GM10266 (cell line): ENCODE results near the gene SLC1A5.
"Not testable (repeated sequence)": the region's sequence is repeated elsewhere in the genome, so short reads cannot be mapped to it uniquely, and the experiment has no call there.

ENCODE experiments used
- DNase-seq: peaks from one replicate; pipeline ENCODE4 v3.0.0; 2012; ENCODE audit errors: extremely low spot score
- TF ChIP-seq, protein P1 (sequence below): IDR thresholded peaks from 2 replicates; pipeline ENCODE4 v1.5.1; 2012; ENCODE audit warnings: mild to moderate bottlenecking, low read depth; ENCODE audit not compliant: control insufficient read depth, insufficient read depth; ENCODE audit errors: missing control alignments

Gene SLC1A5

DNA sequence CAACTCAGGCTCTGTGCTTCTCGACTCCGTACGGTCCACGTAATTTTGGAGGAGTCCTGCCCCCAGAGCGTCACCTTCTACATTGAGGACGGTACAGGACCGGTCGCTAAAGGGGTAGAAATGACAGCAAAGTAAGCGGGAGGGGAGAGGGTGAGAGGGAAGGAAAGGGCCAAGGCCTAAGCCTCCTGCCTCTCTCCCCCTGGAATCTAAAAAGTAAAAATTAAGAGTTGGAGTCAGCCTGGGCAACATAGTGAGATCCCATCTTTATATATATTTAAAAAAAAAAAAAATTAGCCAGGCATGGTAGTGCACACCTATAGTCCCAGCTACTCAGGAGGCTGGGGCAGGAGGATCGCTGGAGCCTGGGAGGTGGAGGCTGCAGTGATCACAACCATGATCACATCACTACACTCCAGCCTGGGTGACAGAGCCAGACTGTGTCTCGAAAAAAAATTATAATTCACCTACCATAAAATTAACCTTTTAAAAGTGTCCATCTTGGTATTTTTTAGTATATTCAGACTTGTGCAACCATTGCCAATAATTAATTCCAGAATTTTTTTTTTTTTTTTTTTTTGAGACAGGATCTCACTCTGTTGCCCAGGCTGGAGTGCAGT, 12.6 kb downstream of the SLC1A5 start:
- TF ChIP-seq, protein P1, sequence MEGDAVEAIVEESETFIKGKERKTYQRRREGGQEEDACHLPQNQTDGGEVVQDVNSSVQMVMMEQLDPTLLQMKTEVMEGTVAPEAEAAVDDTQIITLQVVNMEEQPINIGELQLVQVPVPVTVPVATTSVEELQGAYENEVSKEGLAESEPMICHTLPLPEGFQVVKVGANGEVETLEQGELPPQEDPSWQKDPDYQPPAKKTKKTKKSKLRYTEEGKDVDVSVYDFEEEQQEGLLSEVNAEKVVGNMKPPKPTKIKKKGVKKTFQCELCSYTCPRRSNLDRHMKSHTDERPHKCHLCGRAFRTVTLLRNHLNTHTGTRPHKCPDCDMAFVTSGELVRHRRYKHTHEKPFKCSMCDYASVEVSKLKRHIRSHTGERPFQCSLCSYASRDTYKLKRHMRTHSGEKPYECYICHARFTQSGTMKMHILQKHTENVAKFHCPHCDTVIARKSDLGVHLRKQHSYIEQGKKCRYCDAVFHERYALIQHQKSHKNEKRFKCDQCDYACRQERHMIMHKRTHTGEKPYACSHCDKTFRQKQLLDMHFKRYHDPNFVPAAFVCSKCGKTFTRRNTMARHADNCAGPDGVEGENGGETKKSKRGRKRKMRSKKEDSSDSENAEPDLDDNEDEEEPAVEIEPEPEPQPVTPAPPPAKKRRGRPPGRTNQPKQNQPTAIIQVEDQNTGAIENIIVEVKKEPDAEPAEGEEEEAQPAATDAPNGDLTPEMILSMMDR: no peak
- DNase-seq: no peak

DNA sequence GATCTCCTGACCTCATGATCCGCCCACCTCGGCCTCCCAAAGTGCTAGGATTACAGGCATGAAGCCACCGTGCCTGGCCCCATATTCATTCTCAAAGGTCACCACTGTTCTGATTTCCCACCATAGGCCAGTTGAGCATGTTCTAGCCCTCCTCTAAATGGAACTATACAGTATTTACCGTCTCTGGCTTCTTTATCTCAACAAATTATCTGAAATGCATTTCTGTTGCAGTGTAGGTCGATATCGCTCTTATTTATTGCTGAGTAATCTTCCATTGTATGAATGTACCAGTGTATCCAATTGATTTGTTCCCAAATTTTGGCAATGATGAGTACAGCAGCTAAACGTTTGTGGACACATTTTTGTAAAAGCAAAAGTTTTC, 15.4 kb downstream of the SLC1A5 start:
- no peak for DNase-seq
- TF ChIP-seq, protein P1: no peak

DNA sequence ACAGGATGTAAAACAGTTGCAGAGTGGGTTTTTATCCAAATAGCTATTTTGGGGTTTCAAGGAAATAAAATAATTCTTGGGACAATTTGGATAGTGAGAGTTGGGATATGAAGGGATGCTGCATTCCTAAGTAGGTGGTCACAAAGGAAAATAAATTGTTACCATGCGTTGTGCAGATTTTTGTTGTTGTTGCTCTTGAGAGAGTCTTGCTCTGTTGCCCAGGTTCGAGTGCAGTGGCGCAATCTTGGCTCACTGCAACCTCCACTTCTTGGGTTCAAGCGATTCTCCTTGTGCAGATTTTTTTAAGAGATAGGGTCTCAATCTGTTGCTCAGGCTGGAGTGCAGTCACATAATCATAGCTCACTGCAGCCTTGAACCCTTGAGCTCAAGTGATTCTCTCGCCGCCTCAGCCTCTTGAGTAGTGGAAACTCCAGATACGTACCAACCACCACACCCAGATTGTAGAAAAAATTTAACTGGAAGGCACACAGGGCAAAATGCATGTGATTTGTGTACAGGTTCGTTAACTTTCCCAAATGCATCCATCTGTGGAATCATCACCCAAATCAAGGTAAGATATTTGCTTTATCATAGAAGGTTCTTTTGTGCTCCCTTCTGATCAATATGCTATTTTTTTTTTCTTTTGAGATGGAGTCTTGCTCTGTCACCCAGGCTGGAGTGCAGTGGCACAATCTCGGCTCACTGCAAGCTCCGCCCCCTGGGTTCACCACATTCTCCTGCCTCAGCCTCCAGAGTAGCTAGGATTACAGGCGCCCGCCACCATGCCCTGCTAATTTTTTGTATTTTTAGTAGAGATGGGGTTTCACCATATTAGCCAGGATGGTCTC, 16.0 kb downstream of the SLC1A5 start:
- no peak for DNase-seq
- TF ChIP-seq, protein P1: no peak

DNA sequence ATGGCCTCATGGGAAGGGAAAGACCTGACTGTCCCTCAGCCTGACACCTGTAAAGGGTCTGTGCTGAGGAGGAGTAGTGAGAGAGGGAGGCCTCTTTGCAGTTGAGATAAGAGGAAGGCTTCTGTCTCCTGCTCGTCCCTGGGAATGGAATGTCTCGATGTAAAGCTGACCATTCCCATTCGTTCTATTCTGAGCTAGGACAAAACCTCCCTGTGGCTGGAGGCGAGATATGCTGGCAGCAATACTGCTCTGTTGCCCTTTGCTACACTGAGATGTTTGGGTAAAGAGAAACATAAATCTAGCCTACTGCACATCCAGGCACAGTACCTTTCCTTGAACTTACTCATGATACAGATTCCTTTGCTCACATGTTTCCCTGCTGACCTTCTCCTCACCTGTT, 19.6 kb downstream of the SLC1A5 start:
- DNase-seq: not testable (repeated sequence)

DNA sequence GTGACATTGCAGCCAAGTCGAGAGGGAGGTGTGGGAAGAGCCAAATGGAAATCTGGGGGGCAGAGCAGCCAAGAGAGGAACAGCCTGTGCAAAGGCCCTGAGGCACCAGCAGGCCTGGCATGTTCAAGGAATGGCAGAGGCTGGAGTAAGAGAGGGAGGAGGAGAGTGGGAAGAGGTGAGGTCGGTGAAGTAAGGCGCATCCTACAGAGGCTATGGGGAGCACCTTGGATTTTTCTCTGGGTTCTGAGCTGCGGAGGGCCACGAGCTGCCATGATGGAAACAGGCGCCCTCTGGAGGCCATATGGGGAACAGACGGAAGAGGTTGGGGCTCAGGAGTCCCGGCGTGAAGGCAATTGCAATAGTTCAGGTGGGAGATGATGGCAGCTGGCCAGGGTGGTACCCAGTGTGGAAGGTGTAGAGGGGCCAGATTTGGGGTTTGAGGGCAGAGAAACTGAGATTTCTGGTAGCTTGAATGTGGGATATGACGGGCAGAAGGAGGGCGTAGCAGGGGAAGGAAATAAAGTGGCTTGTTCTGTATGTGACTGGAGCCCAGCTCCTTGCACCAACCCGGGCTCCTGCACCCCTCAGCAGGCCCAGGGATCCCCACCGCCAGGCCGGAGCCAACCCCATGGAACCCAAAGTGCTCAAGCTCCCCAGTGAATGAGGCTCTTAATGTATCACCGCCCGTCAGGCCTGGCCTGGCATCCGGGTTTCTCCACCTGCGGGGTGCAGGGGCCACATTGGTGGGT, 21.7 kb downstream of the SLC1A5 start:
- TF ChIP-seq, protein P1: peak; percentile 71
- DNase-seq: peak; percentile 54

DNA sequence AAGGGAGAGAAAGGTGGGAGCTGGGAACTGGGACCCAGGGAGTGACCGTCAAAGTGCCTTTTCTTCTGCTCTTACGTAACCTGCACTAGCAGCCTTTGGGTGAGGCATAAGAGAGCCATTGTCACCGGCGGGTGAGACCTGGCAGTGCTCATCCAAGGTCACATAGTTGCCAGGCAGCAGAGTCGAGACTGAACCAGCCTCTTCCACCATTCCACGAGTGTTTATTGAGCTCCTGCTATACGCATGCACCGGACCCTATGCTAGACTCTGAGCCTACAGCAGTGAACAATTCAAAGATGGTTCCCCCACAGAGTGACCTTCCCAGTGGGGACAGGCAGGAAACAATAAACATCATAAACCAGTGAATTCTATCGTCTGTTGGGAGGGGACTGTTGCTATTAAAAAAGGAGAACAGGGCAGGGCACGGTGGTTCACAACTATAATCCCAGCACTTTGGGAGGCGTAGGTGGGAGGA, 23.5 kb downstream of the SLC1A5 start:
- TF ChIP-seq, protein P1: no peak
- no peak for DNase-seq

DNA sequence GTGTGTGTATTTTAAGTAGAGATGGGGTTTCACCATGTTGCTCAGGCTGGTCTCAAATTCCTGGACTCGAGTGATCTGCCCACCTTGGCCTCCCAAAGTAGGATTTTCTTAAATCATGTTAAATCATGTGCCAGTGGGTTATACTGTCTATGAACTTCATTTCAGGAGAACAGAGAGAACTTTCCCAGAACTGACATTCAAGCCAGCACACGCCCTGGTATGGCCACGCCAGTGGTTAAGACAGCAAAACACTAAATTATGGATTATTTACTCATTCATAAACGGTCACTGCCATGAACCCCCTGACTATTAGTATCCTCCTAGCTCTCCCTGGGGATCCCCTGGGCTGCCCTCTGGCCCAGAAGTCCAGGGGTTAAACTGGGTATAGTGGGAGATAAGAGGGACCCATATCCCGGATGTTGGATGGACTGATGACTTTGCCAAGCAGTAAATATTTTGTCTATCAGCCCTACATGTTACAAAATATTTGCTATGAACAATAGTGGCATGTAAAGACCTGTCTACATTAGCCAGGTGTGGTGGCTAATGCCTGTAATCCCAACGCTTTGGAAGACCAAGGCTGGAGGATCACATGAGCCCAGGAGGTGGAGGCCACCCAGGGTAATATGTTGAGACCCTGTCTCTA, 26.0 kb downstream of the SLC1A5 start:
- TF ChIP-seq, protein P1: no peak
- DNase-seq: no peak
